Left lung (tissue), 14 donors: ENCODE results near the gene IL17RC. TPM values are rescaled to one million over a fixed set of nuclear protein-coding genes. Genes with fewer than 3 reads are reported as not detected.
"Not testable (repeated sequence)": the region's sequence is repeated elsewhere in the genome, so short reads cannot be mapped to it uniquely, and the experiment has no call there.

ENCODE experiments used
- ATAC-seq: fragments of 200-7000 bp; cut with Tn5 transposase; one replicate; pipeline ENCODE4 v1.9.1; 2020; ENCODE audit warnings: moderate library complexity
- DNase-seq, 4 donors: peaks; one replicate each; pipeline ENCODE4 v3.0.0-alpha.2; 2013 to 2020
- H3K27ac ChIP-seq, 2 donors: fragments of 200-600 bp; sonication (generic) in 1 of 2; one replicate each; pipeline versions ENCODE4 v1.5.0 to v1.8.0; 2020 to 2021
- H3K27me3 ChIP-seq, 2 donors: fragments of 200-600 bp; sonication (generic) in 1 of 2; one replicate each; pipeline versions ENCODE4 v1.5.0 to v1.8.0; 2020 to 2021
- H3K36me3 ChIP-seq, 2 donors: fragments of 200-600 bp; sonication (generic) in 1 of 2; one replicate each; pipeline versions ENCODE4 v1.5.0 to v1.8.0; 2020 to 2021
- H3K4me1 ChIP-seq, 2 donors: fragments of 200-600 bp; one replicate each; pipeline ENCODE4 v1.8.0; 2021
- H3K4me3 ChIP-seq, 2 donors: fragments of 200-600 bp; sonication (generic) in 1 of 2; one replicate each; pipeline versions ENCODE4 v1.5.0 to v1.8.0; 2020 to 2021; ENCODE audit warnings: mild to moderate bottlenecking in 1 of 2
- H3K9me3 ChIP-seq, 2 donors: fragments of 200-600 bp; sonication (generic) in 1 of 2; one replicate each; pipeline versions ENCODE4 v1.5.0 to v1.8.0; 2020 to 2021
- CTCF ChIP-seq, 2 donors: fragments of 200-600 bp; sonication (generic) in 1 of 2; IDR thresholded peaks; one replicate each; pipeline versions ENCODE4 v1.5.0 to v1.8.0; 2021; ENCODE audit warnings: antibody characterized with exemption in 2 of 2
- intact Hi-C, 2 donors: fragments of 100-400 bp; cut with DNase I; formaldehyde crosslinking; loops; one replicate each; pipeline versions ENCODE4 v1.11.2 to v1.14.2; 2022
- long read RNA-seq, 12 donors: library from polyadenylated mRNA in 2 of 12; unstranded in 2 of 12; transcript quantifications; one replicate each; pipeline ENCODE4 v2.0.0 and lab custom pipeline, GENCODE V29; 2019 to 2026
- polyA plus RNA-seq, 6 donors: library from polyadenylated mRNA; unstranded; fragments of 120-200 nt; gene quantifications; one replicate each; pipeline ENCODE4 v1.2.1, GENCODE V29; 2013; ENCODE audit not compliant: insufficient read length in 6 of 6
- total RNA-seq, 2 donors: library from RNA; stranded (reverse); fragmentation: NEBNext Ultra II Directional; extraction: Animal tissue kit (Norgen Biotek cat#: 25700); gene quantifications; one replicate each; pipeline ENCODE4 v1.2.1, GENCODE V29; 2021
- donor health status: DM: no; HTN: yes; CAD: no.
- donor health status: DM: no; HTN: no; CAD: no.

The IL17RC gene
- total RNA-seq (10 to 100 TPM; 20.4 to 26.2 TPM), polyA plus RNA-seq (10 to 100 TPM; 42.3 to 54.4 (median 51.2) TPM)
- long read RNA-seq, donor 1, partial matches to known transcripts = 122 of 126 reads
- long read RNA-seq, donor 1, other reads (novel, unspliced or antisense) = 0 of 126 reads
- long read RNA-seq, donor 2, partial matches to known transcripts = 0 of 1 reads
- long read RNA-seq, donor 2, other reads (novel, unspliced or antisense) = 0 of 1 reads
- long read RNA-seq, donor 3, partial matches to known transcripts = 0 of 3 reads
- long read RNA-seq, donor 3, other reads (novel, unspliced or antisense) = 0 of 3 reads
- long read RNA-seq, donor 4, partial matches to known transcripts = 2 of 8 reads
- long read RNA-seq, donor 4, other reads (novel, unspliced or antisense) = 1 of 8 reads
- long read RNA-seq, donor 5, partial matches to known transcripts = 0 of 2 reads
- long read RNA-seq, donor 5, other reads (novel, unspliced or antisense) = 0 of 2 reads
- long read RNA-seq, donor 6, partial matches to known transcripts = 0 of 1 reads
- long read RNA-seq, donor 6, other reads (novel, unspliced or antisense) = 0 of 1 reads
- long read RNA-seq, donor 7, partial matches to known transcripts = 0 of 2 reads
- long read RNA-seq, donor 7, other reads (novel, unspliced or antisense) = 0 of 2 reads
- long read RNA-seq, donor 8, partial matches to known transcripts = 0 of 1 reads
- long read RNA-seq, donor 8, other reads (novel, unspliced or antisense) = 0 of 1 reads
- long read RNA-seq, donor 9 = 0 reads
- long read RNA-seq, donor 10, partial matches to known transcripts = 0 of 1 reads
- long read RNA-seq, donor 10, other reads (novel, unspliced or antisense) = 0 of 1 reads
- long read RNA-seq, donor 11, partial matches to known transcripts = 0 of 2 reads
- long read RNA-seq, donor 11, other reads (novel, unspliced or antisense) = 0 of 2 reads
- long read RNA-seq, donor 12 = 0 reads

GRCh38 chr3:9916734-9917680 lies at the start of gene IL17RC:
TSS of gene IL17RC (plus strand) at chr3:9917098. CDS start at chr3:9917316, 218 bp downstream.
- H3K27me3 ChIP-seq = no peaks in the 10 kb centered on the region
- peak; percentile 91 for ATAC-seq
- no peaks in the 10 kb centered on the region for H3K9me3 ChIP-seq
- intact Hi-C loops = no loop called here
- H3K4me1 ChIP-seq = peaks cover 18 to 54% of the 10 kb centered on the region in 2 donors
- H3K4me3 ChIP-seq = peak within 1 kb of the TSS; percentile 55 to 57
- peak within 1 kb of the TSS; percentile 87 to 88 for H3K27ac ChIP-seq
- DNase-seq = peak; percentile 73 to 92 (median 90)
- H3K36me3 ChIP-seq = no peaks in the 10 kb centered on the region
- TF ChIP-seq CTCF (IDR thresholded peaks at IDR 0.05) = no peak

GRCh38 chr3:9867106-9867505 lies 49.8 kb upstream of the IL17RC start:
- intact Hi-C loops = no loop called here
- H3K4me3 ChIP-seq = no peak overlapping the region
- ATAC-seq = no peak
- peaks cover 20 to 26% of the 10 kb centered on the region in 2 donors for H3K4me1 ChIP-seq
- no peak for DNase-seq
- H3K27ac ChIP-seq = no peak overlapping the region
- no peak for TF ChIP-seq CTCF (IDR thresholded peaks at IDR 0.05)
- no peaks in the 10 kb centered on the region for H3K27me3 ChIP-seq
- H3K36me3 ChIP-seq = no peaks in the 10 kb centered on the region
- H3K9me3 ChIP-seq = no peaks in the 10 kb centered on the region

- Histone ChIP-seq H3K4me1 (peaks cover 1 to 7% of the 10 kb centered on the region in 2 donors), H3K4me3 (no peak overlapping the region), H3K27ac (no peak overlapping the region), H3K36me3 (no peaks in the 10 kb centered on the region), H3K9me3 (no peaks in the 10 kb centered on the region), H3K27me3 (no peaks in the 10 kb centered on the region)
- intact Hi-C loops = no loop called here
- DNase-seq = no peak
- no peak for ATAC-seq
- TF ChIP-seq CTCF (IDR thresholded peaks at IDR 0.05) = no peak
Observed at GRCh38 chr3:9869955-9870354, 46.9 kb upstream of the IL17RC start.

GRCh38 chr3:9870978-9871377 lies 45.9 kb upstream of the IL17RC start:
- no peaks in the 10 kb centered on the region for H3K27me3 ChIP-seq
- peaks cover 0 to 6% of the 10 kb centered on the region in 2 donors for H3K4me1 ChIP-seq
- H3K9me3 ChIP-seq = no peaks in the 10 kb centered on the region
- ATAC-seq = no peak
- no peak overlapping the region for H3K27ac ChIP-seq
- H3K36me3 ChIP-seq = no peaks in the 10 kb centered on the region
- TF ChIP-seq CTCF (IDR thresholded peaks at IDR 0.05) = no peak
- no peak for DNase-seq
- H3K4me3 ChIP-seq = no peak overlapping the region
- intact Hi-C loops = no loop called here

- not testable (repeated sequence) for DNase-seq
Observed at GRCh38 chr3:9872067-9872466, 44.8 kb upstream of the IL17RC start.

More at GRCh38 chr3:9872067-9872466, 44.8 kb upstream of the IL17RC start:
- H3K4me1 ChIP-seq, H3K27ac ChIP-seq, H3K27me3 ChIP-seq, H3K9me3 ChIP-seq, ATAC-seq, H3K36me3 ChIP-seq, H3K4me3 ChIP-seq, intact Hi-C loops: not testable (repeated sequence)
